Mesodermal cell (in vitro differentiated cells): ENCODE measurements around the gene KRTAP12-4.

ENCODE experiments used
- H3K27ac ChIP-seq: 2 replicates; pipeline ENCODE4 v1.7.0; 2013; ENCODE audit warnings: mild to moderate bottlenecking, low read depth, low read length, moderate library complexity; ENCODE audit not compliant: severe bottlenecking
- H3K36me3 ChIP-seq: 2 replicates; pipeline ENCODE4 v1.7.1; 2013; ENCODE audit warnings: mild to moderate bottlenecking, low read length, moderate library complexity; ENCODE audit not compliant: control insufficient read depth, insufficient read depth
- H3K4me1 ChIP-seq: one replicate; pipeline ENCODE4 v1.7.1; 2013; ENCODE audit warnings: mild to moderate bottlenecking, low read length; ENCODE audit not compliant: insufficient read depth, control insufficient read depth, poor library complexity, severe bottlenecking
- H3K4me3 ChIP-seq: 2 replicates; pipeline ENCODE4 v1.7.0; 2013; ENCODE audit warnings: low read length, control low read depth, mild to moderate bottlenecking; ENCODE audit not compliant: insufficient read depth, poor library complexity, severe bottlenecking; ENCODE audit errors: extremely low read depth
- H3K9me3 ChIP-seq: 2 replicates; pipeline ENCODE4 v1.7.1; 2013; ENCODE audit warnings: mild to moderate bottlenecking, low read length, moderate library complexity; ENCODE audit not compliant: control insufficient read depth
- WGBS, 2 experiments: methylation state at CpG; one replicate each; pipeline ENCODE4 v1.1.5; 2013; ENCODE audit warnings: missing lambda C conversion rate in 2 of 2; ENCODE audit not compliant: insufficient coverage in 2 of 2; 5-methylcytosine and 5-hydroxymethylcytosine counted together

KRTAP12-4 gene

DNA sequence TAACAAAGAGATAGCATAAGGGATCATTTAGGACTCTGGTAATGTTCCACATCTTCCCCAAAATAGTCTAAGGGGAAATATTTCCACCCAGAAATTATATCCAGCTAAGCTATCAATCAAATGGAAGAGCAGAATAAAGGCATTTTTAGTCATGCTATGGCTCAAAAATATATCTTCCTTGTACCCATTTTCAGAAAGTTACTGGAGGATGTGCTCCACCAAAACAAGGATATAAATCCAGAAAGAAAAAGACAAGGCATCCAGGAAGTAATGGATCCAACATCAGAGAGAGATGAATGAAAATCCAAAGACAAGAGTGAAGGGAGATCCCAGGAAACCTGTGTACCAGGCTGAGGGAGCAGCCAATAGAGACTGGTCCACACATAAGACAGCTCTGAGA, 45.3 kb downstream of the KRTAP12-4 start:
- Histone ChIP-seq H3K36me3 (no peaks in the 10 kb centered on the region), H3K4me3 (no peak overlapping the region), H3K27ac (no peak overlapping the region), H3K4me1 (no peaks in the 10 kb centered on the region), H3K9me3 (peaks cover 27% of the 10 kb centered on the region)

DNA sequence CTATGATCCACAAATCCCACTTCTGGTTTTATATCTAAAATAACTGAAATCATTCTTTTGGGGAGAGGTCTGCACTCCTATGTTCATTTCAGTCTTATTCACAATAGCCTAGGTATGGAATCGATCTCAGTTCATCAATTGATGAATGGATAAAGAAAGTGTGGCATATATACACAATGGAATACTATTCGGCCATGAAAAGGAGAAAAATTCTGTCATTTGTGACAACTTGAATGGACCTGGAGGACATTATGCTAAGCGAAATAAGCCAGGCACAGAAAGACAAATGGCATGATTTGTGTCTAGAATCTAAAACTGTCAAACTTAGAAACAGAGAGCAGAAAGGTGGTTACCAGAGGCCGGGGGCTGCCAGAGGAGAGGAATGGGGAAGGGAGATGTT, 48.0 kb downstream of the KRTAP12-4 start:
- H3K27ac ChIP-seq, result no peak overlapping the region
- no peak overlapping the region for H3K4me3 ChIP-seq
- H3K9me3 ChIP-seq, result peaks cover 20% of the 10 kb centered on the region
- 76 to 80% methylated on average over 2 to 3 of the region's 4 CpGs for WGBS, 2 experiments
- no peaks in the 10 kb centered on the region for H3K36me3 ChIP-seq
- H3K4me1 ChIP-seq, result no peaks in the 10 kb centered on the region
